Left hindlimb (tissue), 1 donor: ENCODE measurements around the gene AKNA.
A peak's percentile ranks its signal among the peaks of the same experiment; 100 is the strongest.

Source experiments
- DNase-seq: peaks from one replicate; pipeline ENCODE4 v3.0.0-alpha.2; 2018

AKNA gene

DNA sequence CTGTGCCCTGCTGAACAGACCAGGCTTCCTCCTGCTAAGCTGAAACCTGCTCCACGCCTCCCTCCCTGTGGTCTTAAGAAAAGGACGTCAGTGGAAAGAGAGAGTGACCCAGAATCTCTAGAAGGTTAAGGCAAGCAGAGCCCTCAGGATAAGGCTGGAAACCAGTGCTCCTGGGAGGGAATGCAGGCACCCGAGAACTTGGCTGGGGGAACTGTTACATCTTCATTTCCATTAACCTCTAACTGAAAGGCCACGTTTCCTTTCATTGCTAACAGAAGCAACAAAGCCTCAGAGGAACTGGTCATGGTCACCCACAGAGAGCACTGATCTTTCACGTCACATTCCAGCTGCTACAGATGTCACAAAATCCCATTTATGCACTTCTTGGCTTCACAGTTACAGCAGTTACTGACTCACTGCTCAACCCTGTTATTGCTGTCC lies 26.1 kb upstream of the AKNA start:
- DNase-seq = no peak

- no peak for DNase-seq
These were observed 24.4 kb upstream of the AKNA start for GRCh38 chr9:114412048-114412683.

DNA sequence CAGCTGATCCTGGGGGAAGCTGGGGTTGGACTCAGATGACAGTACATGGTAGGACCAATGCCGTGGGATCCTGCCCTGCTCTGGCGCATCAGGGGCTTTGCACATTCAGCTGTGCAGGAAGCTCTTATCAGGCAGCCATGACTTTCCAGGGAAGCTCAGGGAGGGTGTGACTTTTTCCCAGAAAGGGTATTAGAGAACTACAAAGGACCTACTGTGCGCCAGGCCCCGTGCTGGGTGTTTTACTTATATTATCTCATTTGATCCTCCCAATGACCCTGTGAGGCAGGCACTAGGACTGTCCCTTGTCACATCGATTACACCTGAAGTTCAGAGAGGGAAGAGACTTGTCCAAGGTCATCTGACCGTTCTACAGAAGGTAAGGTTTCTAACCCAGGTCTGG lies 23.7 kb upstream of the AKNA start:
- no peak for DNase-seq

- no peak for DNase-seq
These were observed 23.1 kb upstream of the AKNA start for GRCh38 chr9:114410910-114411309.

DNA sequence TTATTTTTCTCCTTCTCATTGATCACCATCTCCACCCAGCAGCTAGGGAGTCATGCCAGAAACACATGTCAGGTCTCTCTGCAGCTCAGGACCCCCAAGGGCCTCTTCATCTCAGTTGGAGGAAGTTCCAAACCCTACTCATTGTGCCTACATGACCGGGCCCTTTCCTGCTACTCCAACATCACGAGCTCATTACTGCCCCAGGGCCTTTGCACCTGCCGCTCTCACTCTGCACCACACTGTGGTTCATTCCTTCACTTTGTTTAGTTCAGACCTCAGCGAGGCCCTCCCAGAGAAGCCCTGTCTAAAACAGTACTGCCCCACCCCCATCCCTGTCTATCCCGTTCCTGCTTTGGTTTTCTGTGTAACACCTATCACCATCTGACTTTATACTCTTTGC lies 22.1 kb upstream of the AKNA start:
- no peak for DNase-seq

GRCh38 chr9:114409103-114409780 lies 21.5 kb upstream of the AKNA start:
- DNase-seq = no peak

DNA sequence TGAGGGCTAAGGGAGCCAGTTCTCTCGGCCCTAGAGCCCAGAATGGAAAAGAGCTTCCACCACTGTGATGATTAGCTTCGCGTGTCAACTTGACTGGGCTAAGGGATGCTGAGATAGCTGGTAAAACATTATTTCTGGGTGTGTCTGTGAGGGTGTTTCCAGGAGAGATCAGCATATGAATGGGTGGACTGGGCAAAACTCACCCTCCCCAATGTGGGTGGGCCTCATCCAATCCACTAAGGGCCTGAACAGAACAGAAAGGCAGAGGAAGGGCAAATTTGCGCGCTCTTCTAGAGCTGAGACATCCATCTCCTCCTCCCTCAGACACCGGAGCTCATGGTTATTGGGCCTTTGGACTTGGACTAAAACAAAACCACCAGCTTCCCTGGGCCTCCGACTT lies 20.9 kb upstream of the AKNA start:
- no peak for DNase-seq

DNA sequence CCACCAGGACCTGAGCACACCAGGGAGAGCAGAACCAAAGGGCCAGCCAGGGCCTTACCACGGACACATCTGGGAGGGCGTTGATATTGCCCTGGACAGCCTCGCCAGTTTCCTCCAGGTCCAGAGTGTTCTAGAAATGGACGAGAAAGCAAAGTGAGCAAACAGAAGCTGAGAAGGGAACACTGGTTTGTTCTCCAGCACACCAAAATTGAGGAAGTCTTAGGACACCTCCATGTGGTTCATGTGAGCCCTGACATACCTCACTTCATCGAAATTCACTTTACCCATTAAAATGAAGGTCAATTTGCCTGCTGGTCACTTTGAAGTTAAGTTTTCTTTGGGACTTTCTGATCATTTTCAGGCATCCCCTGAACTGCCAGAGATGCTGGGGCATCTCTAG lies 20.1 kb upstream of the AKNA start:
- DNase-seq = no peak

DNA sequence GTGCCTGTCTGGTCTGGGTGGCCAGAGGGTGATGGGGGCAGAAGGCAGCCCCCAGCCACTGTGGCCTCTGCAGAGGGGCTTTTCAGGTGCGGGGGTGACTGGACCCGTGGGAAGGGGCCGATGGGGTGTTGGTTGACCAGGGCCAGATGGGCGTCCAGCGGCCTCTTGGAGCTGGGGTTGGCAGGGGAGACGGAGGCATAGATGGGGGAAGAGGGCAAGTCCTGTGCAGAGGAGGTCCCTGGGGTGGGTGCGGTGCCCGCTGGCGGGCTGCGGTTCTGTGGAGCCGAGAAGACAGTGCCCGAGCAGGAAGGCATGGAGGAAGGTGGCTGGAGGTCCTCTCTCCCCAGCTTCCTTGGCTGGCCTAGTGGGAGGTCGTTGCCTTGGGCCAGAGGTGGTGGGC lies 18.7 kb upstream of the AKNA start:
- DNase-seq = no peak

DNA sequence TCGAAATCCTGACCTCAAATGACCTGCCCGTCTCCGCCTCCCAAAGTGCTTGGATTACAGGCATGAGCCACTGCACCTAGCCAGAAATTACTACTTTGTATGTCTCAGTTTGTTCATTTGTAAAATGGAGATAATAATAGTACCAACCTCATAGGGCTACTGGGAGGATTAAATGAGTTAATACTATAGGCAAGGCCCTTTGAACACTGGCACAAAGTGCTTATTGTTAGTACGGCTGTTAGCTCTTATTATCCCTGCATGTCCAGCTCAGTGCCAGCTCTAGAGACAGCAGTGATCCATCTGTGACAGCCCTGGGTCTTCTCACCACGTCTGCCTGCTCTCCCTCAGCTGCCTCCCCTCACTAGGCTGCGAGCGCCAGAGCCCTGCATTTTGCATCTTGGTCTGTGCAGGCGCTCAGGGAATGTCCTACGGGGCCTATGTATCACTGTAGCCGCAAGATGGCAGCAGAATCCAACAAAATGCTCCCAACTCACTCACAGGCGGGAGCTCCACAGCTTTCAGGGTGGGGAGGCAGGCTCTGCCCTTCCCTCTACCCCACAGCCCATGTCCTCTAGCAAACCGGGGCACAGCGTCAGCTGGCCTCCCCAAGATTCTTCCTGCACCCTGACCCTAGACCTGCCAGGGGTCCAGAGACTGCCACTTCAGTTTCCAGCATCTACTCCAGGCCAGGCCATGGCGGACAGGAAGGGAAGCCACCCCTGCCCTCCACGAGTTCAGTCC lies 17.7 kb upstream of the AKNA start:
- DNase-seq = peak; percentile 80

DNA sequence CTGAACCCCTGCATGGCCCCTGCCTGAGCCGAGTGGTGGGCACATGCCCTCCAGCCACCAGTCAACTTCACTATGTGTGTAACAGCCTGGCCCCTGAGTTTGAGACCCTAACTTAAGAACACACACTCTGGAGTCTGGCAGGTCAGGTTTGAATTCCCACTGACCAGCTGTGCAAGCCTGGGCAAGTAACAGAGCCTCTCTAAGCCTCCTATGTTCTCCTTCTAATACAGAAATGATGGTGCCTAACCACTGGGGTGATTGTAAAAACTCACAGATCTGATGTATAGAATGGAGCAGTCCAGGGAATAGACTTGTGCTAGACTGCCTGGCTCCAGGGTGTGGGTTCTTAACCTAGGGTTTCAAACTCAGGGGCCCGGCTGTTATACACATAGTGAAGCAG lies 16.7 kb upstream of the AKNA start:
- no peak for DNase-seq

GRCh38 chr9:114403153-114403756 lies 15.5 kb upstream of the AKNA start:
- no peak for DNase-seq

- DNase-seq = no peak
These were observed 13.6 kb upstream of the AKNA start for GRCh38 chr9:114401344-114401743.

- DNase-seq = no peak
These were observed 13.0 kb upstream of the AKNA start for GRCh38 chr9:114400772-114401171.

GRCh38 chr9:114400219-114400618 lies 12.4 kb upstream of the AKNA start:
- DNase-seq = no peak

GRCh38 chr9:114399381-114399780 lies 11.6 kb upstream of the AKNA start:
- no peak for DNase-seq

GRCh38 chr9:114397848-114398605 lies 10.2 kb upstream of the AKNA start:
- DNase-seq = peak; percentile 95

- no peak for DNase-seq
These were observed 9.6 kb upstream of the AKNA start for GRCh38 chr9:114397219-114397847.

- DNase-seq = peak; percentile 80
These were observed 8.9 kb upstream of the AKNA start for GRCh38 chr9:114396558-114397218.

- DNase-seq = no peak
These were observed 8.0 kb upstream of the AKNA start for GRCh38 chr9:114395768-114396167.

GRCh38 chr9:114395334-114395617 lies 7.5 kb upstream of the AKNA start:
- no peak for DNase-seq
